Liver (tissue), 9 donors: ENCODE results near the gene CENPX. TPM values are rescaled to one million over a fixed set of nuclear protein-coding genes. Genes with fewer than 3 reads are reported as not detected.
"Not testable (repeated sequence)": the region's sequence is repeated elsewhere in the genome, so short reads cannot be mapped to it uniquely, and the experiment has no call there.

ENCODE experiments used
- DNase-seq: peaks from one replicate; pipeline ENCODE4 v3.0.0-alpha.2; 2017; ENCODE audit warnings: low spot score
- H3K27ac ChIP-seq, 2 donors: one replicate each; pipeline ENCODE4 v1.7.0; 2013; ENCODE audit warnings: inconsistent platforms in 2 of 2, low read length in 2 of 2, control low read depth in 1 of 2, low read depth in 1 of 2, mild to moderate bottlenecking in 1 of 2
- H3K27me3 ChIP-seq, 4 donors: one replicate each; pipeline versions ENCODE4 v1.6.1 to v1.7.0; 2013; ENCODE audit warnings: low read length in 3 of 4, inconsistent platforms in 1 of 4, mild to moderate bottlenecking in 1 of 4, moderate library complexity in 1 of 4; ENCODE audit not compliant: control insufficient read depth in 4 of 4, insufficient read depth in 4 of 4
- H3K36me3 ChIP-seq, 4 donors: one replicate each; pipeline versions ENCODE4 v1.6.1 to v1.7.0; 2013; ENCODE audit warnings: low read length in 3 of 4, mild to moderate bottlenecking in 3 of 4, low read depth in 1 of 4, moderate library complexity in 1 of 4; ENCODE audit not compliant: control insufficient read depth in 4 of 4, insufficient read depth in 3 of 4
- H3K4me1 ChIP-seq, 4 donors: one replicate each; pipeline versions ENCODE4 v1.6.1 to v1.7.0; 2013; ENCODE audit warnings: low read length in 3 of 4, mild to moderate bottlenecking in 3 of 4, moderate library complexity in 1 of 4; ENCODE audit not compliant: control insufficient read depth in 4 of 4, insufficient read depth in 4 of 4
- H3K4me3 ChIP-seq, 3 donors: one replicate each; pipeline versions ENCODE4 v1.6.1 to v1.7.0; 2013; ENCODE audit warnings: low read length in 3 of 3, control low read depth in 1 of 3, low read depth in 1 of 3, mild to moderate bottlenecking in 1 of 3
- H3K9ac ChIP-seq, 2 donors: one replicate each; pipeline ENCODE4 v1.7.0; 2013; ENCODE audit warnings: low read length in 2 of 2, mild to moderate bottlenecking in 2 of 2, moderate library complexity in 2 of 2, control low read depth in 1 of 2, low read depth in 1 of 2
- H3K9me3 ChIP-seq, 4 donors: one replicate each; pipeline versions ENCODE4 v1.6.1 to v1.7.0; 2013; ENCODE audit warnings: low read length in 3 of 4; ENCODE audit not compliant: control insufficient read depth in 4 of 4
- EGR1 ChIP-seq, 2 donors: IDR thresholded peaks; 2 replicates each; pipeline ENCODE4 v1.6.1; 2016 to 2018; ENCODE audit warnings: antibody characterized with exemption in 2 of 2, low read depth in 2 of 2
- FOXA1 ChIP-seq: IDR thresholded peaks from 2 replicates; pipeline ENCODE4 v1.6.1; 2016; ENCODE audit warnings: antibody characterized with exemption
- FOXA2 ChIP-seq: IDR thresholded peaks from 2 replicates; pipeline ENCODE4 v1.6.1; 2016; ENCODE audit warnings: antibody characterized with exemption
- GABPA ChIP-seq, 2 donors: IDR thresholded peaks in 1 of 2; conservative IDR thresholded peaks in 1 of 2; 2 replicates each; pipeline ENCODE4 v1.6.1; 2016; ENCODE audit warnings: antibody characterized with exemption in 2 of 2, mild to moderate bottlenecking in 1 of 2, moderate library complexity in 1 of 2
- HNF4A ChIP-seq, 2 donors: conservative IDR thresholded peaks; 2 replicates each; pipeline ENCODE4 v1.6.1; 2016; ENCODE audit warnings: antibody characterized with exemption in 2 of 2, mild to moderate bottlenecking in 2 of 2
- HNF4G ChIP-seq: IDR thresholded peaks from 2 replicates; pipeline ENCODE4 v1.6.1; 2016; ENCODE audit warnings: antibody characterized with exemption
- JUND ChIP-seq, 2 donors: IDR thresholded peaks; 2 replicates each; pipeline ENCODE4 v1.6.1; 2016; ENCODE audit warnings: antibody characterized with exemption in 2 of 2
- NR2F2 ChIP-seq: IDR thresholded peaks from 2 replicates; pipeline ENCODE4 v1.6.1; 2016; ENCODE audit warnings: antibody characterized with exemption
- RAD21 ChIP-seq, 2 donors: IDR thresholded peaks; 2 replicates each; pipeline ENCODE4 v1.6.1; 2016; ENCODE audit warnings: antibody characterized with exemption in 2 of 2, mild to moderate bottlenecking in 2 of 2
- RXRA ChIP-seq, 2 donors: IDR thresholded peaks; 2 replicates each; pipeline ENCODE4 v1.6.1; 2017 to 2018; ENCODE audit warnings: antibody characterized with exemption in 2 of 2, mild to moderate bottlenecking in 1 of 2
- SP1 ChIP-seq: IDR thresholded peaks from 2 replicates; pipeline ENCODE4 v1.6.1; 2018; ENCODE audit warnings: antibody characterized with exemption, mild to moderate bottlenecking
- TAF1 ChIP-seq: conservative IDR thresholded peaks from 2 replicates; pipeline ENCODE4 v1.6.1; 2016; ENCODE audit warnings: antibody characterized with exemption, mild to moderate bottlenecking
- YY1 ChIP-seq: IDR thresholded peaks from 2 replicates; pipeline ENCODE4 v1.6.1; 2016; ENCODE audit warnings: antibody characterized with exemption, mild to moderate bottlenecking
- ZBTB33 ChIP-seq: IDR thresholded peaks from 2 replicates; pipeline ENCODE4 v1.6.1; 2016; ENCODE audit warnings: antibody characterized with exemption
- WGBS: extraction: QIAGEN DNeasy Blood & Tissue Kit; methylation state at CpG from one replicate; pipeline ENCODE4 v1.1.7; 2013; 5-methylcytosine and 5-hydroxymethylcytosine counted together
- polyA plus RNA-seq, 2 donors: library from polyadenylated mRNA; stranded (reverse) in 1 of 2; unstranded in 1 of 2; fragments of 200-250 nt in 1 of 2; fragments of >200 nt in 1 of 2; fragmentation: Nextera tagmentation in 1 of 2; extraction: Ambion mirVana in 1 of 2; gene quantifications; one replicate each; pipeline versions ENCODE4 v1.2.1 to v1.2.3, GENCODE V29; 2013 to 2015
- total RNA-seq, 2 donors: library from RNA; depleted of rRNA; stranded (reverse); fragments of >200 nt; gene quantifications; one replicate each; pipeline ENCODE4 v1.2.3, GENCODE V29; 2014
- TF ChIP-seq, protein P1 (sequence below): IDR thresholded peaks from 2 replicates; pipeline ENCODE4 v1.6.1; 2016; ENCODE audit warnings: antibody characterized with exemption
- TF ChIP-seq, protein P2 (sequence below): IDR thresholded peaks from 2 replicates; pipeline ENCODE4 v1.6.1; 2016; ENCODE audit warnings: antibody characterized with exemption, mild to moderate bottlenecking
- TF ChIP-seq, protein P3 (sequence below): IDR thresholded peaks from 2 replicates; pipeline ENCODE4 v1.6.1; 2016; ENCODE audit warnings: antibody characterized with exemption
- TF ChIP-seq, protein P4 (sequence below): fragments of 150-350 bp; IDR thresholded peaks from 2 replicates; pipeline ENCODE4 v1.5.1; 2017; ENCODE audit warnings: improper control_type of control experiment, low read depth, low read length; ENCODE audit not compliant: missing input control
- donor health status: healthy.
- donor health status: healthy.
- donor health status: healthy.
- donor health status: healthy.
- donor health status: healthy.

Gene CENPX
- total and polyA plus RNA-seq, 4 donors, result 22.5 to 83.9 (median 44.9) TPM

GRCh38 chr17:82039695-82040299, 17.1 kb upstream of the CENPX start (continued):
- TF ChIP-seq FOXA2 (peak; percentile 57), HNF4A (conservative IDR thresholded peaks at IDR 0.05) (peak; percentile 95), HNF4G (peak; percentile 85), FOXA1 (peak; percentile 85), SP1 (peak; percentile 96), GABPA (IDR thresholded peaks at IDR 0.05 in 1 of 2, conservative IDR thresholded peaks at IDR 0.05 in 1 of 2) (peak in 1 of 2 donors; percentile 66), NR2F2 (no peak)
- TF ChIP-seq, protein P1, sequence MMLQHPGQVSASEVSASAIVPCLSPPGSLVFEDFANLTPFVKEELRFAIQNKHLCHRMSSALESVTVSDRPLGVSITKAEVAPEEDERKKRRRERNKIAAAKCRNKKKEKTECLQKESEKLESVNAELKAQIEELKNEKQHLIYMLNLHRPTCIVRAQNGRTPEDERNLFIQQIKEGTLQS, result peak; percentile 72

DNA sequence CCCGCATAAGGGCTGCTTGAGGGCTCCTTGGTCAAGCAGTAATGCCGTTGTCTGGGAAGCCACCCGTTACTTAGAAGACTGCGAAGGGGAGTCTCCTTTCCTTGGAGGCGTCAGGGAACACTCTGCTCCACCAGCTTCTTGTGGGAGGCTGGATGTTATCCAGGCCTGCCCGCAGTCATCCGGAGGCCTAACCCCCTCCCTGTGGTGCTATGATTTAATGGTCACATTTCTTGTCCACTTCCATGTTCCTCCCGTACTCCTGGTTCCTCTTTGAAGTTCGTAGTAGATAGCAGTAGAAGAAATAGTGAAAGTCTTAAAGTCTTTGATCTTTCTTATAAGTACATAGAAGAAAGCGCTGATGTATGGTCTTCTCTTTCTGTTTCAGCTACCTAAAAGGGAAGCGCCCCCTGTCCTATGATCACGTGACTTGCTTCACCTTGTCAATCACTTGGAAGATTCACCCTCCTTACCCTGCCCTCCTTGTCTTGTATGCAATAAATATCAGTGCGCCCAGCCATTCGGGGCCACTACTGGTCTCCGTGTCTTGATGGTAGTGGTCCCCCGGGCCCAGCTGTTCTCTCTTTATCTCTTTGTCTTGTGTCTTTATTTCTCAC, 16.2 kb upstream of the CENPX start:
- not testable (repeated sequence) for DNase-seq, H3K9me3 ChIP-seq, H3K4me3 ChIP-seq, H3K27me3 ChIP-seq, H3K9ac ChIP-seq, H3K36me3 ChIP-seq
- peaks cover 16 to 58% (median 37%) of the 10 kb centered on the region in 4 donors for H3K4me1 ChIP-seq
- 88% methylated on average over 16 of the region's 16 CpGs for WGBS
- H3K27ac ChIP-seq, result peak overlapping the region; percentile 78 to 84

DNA sequence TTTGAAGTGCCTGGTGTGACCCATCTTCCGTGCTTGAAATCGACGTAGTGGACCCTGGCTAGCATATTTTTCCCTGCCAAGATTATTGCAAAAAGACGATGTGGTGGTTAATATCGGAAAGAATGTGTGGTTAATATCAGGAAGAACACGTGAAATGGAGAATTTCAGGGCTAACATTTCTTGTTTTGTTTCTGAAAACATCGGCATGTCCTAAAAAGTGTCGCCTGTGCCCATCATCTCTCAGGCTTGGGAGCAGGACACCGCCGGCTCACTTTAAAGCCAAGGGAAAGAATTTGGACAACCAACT, 15.2 kb upstream of the CENPX start:
- H3K36me3 ChIP-seq, result peaks cover 0 to 5% (median 1%) of the 10 kb centered on the region in 4 donors
- H3K4me3 ChIP-seq, result no peak overlapping the region
- H3K27ac ChIP-seq, result peak overlapping the region; percentile 90 to 99
- H3K9me3 ChIP-seq, result no peaks in the 10 kb centered on the region
- WGBS, result 3% methylated on average over 10 of the region's 10 CpGs
- DNase-seq, result no peak
- H3K4me1 ChIP-seq, result peaks cover 16 to 60% (median 37%) of the 10 kb centered on the region in 4 donors
- H3K9ac ChIP-seq, result peak overlapping the region in 1 of 2 donors; percentile 3
- no peak for TF ChIP-seq NR2F2
- TF ChIP-seq JUND (IDR thresholded peaks at IDR 0.05), result peak in 1 of 2 donors; percentile 14
- TF ChIP-seq, protein P2, sequence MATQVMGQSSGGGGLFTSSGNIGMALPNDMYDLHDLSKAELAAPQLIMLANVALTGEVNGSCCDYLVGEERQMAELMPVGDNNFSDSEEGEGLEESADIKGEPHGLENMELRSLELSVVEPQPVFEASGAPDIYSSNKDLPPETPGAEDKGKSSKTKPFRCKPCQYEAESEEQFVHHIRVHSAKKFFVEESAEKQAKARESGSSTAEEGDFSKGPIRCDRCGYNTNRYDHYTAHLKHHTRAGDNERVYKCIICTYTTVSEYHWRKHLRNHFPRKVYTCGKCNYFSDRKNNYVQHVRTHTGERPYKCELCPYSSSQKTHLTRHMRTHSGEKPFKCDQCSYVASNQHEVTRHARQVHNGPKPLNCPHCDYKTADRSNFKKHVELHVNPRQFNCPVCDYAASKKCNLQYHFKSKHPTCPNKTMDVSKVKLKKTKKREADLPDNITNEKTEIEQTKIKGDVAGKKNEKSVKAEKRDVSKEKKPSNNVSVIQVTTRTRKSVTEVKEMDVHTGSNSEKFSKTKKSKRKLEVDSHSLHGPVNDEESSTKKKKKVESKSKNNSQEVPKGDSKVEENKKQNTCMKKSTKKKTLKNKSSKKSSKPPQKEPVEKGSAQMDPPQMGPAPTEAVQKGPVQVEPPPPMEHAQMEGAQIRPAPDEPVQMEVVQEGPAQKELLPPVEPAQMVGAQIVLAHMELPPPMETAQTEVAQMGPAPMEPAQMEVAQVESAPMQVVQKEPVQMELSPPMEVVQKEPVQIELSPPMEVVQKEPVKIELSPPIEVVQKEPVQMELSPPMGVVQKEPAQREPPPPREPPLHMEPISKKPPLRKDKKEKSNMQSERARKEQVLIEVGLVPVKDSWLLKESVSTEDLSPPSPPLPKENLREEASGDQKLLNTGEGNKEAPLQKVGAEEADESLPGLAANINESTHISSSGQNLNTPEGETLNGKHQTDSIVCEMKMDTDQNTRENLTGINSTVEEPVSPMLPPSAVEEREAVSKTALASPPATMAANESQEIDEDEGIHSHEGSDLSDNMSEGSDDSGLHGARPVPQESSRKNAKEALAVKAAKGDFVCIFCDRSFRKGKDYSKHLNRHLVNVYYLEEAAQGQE, result peak; percentile 26
- TF ChIP-seq RXRA (IDR thresholded peaks at IDR 0.05), result peak; percentile 67 to 78
- peak; percentile 57 for TF ChIP-seq SP1
- peak in 1 of 2 donors; percentile 5 for TF ChIP-seq GABPA (IDR thresholded peaks at IDR 0.05 in 1 of 2, conservative IDR thresholded peaks at IDR 0.05 in 1 of 2)
- peak; percentile 64 for TF ChIP-seq YY1
- TF ChIP-seq HNF4A (conservative IDR thresholded peaks at IDR 0.05), result peak; percentile 58 to 72
- TF ChIP-seq, protein P3, sequence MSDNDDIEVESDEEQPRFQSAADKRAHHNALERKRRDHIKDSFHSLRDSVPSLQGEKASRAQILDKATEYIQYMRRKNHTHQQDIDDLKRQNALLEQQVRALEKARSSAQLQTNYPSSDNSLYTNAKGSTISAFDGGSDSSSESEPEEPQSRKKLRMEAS, result peak; percentile 28
- TF ChIP-seq RAD21 (IDR thresholded peaks at IDR 0.05), result no peak
- TF ChIP-seq EGR1 (IDR thresholded peaks at IDR 0.05; ENCODE audit: low read depth in 2 of 2), result no peak
- TF ChIP-seq HNF4G, result peak; percentile 36
- TF ChIP-seq FOXA2, result no peak
- no peak for TF ChIP-seq ZBTB33
- TF ChIP-seq, protein P4, sequence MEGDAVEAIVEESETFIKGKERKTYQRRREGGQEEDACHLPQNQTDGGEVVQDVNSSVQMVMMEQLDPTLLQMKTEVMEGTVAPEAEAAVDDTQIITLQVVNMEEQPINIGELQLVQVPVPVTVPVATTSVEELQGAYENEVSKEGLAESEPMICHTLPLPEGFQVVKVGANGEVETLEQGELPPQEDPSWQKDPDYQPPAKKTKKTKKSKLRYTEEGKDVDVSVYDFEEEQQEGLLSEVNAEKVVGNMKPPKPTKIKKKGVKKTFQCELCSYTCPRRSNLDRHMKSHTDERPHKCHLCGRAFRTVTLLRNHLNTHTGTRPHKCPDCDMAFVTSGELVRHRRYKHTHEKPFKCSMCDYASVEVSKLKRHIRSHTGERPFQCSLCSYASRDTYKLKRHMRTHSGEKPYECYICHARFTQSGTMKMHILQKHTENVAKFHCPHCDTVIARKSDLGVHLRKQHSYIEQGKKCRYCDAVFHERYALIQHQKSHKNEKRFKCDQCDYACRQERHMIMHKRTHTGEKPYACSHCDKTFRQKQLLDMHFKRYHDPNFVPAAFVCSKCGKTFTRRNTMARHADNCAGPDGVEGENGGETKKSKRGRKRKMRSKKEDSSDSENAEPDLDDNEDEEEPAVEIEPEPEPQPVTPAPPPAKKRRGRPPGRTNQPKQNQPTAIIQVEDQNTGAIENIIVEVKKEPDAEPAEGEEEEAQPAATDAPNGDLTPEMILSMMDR, result no peak
- TF ChIP-seq FOXA1, result no peak
- no peak for TF ChIP-seq TAF1
- TF ChIP-seq, protein P1, result no peak
- no peaks in the 10 kb centered on the region for H3K27me3 ChIP-seq
